ENCODE measurements around the gene POMT1.

The POMT1 gene

DNA sequence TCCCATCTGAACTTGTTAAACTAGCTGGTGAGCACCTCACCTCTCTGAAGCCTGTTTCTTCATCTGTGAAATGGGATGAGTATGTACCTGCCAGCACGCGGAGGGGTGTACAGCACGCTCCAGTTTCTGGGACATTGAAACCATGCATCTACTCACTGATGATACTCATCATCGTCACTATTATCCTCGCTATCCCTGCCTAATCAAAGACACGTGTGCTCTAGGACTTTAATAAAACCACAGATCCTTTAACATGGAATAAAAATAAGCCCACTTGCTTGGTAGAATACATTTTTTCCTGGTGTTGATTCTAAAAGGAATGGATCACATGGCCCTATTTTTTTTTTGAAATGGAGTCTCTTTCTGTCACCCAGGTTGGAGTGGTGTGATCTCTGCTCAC, 37.3 kb upstream of the POMT1 start:
- Histone ChIP-seq H3F3A (ENCODE audit: insufficient read depth) (0 out of 2 replicates have a peak, but pooled peaks cover 4% of the 10 kb centered on the region), H3K36me3 (ENCODE audit: low read length) (peaks cover 28% of the 10 kb centered on the region), H3K79me2 (ENCODE audit: insufficient read depth, low read length) (peaks cover 17% of the 10 kb centered on the region)

DNA sequence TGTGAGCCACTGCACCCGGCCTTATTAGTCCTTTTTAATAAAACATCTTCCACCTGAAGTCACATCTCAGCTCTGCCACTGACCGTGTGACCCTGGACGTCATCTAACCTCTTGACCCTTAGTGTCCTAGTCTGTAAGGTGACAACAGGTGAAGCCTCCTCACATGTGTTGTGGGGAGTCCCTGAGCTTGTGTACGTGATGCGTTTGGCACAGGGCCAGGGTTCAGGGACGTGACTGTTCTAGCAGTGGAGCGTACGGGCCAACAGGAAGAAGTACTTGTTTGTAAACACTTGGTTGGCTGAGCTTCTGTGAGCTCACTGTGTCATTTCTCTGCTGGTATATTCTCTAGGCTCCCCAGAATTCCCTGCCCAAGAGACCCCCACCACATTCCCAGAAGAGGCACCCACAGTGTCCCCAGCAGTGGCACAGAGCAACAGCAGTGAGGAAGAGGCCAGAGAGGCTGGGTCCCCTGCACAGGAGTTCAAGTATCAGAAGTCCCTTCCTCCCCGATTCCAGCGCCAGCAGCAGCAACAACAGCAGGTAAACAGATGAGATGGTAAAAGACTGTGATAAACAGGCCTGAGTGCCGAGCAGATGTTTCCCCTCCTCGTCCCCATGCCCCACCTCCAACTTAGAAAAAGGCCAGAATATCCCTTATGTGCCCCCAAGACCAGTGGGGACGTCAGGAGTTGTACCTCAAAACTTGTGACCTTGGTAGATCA, 35.3 kb upstream of the POMT1 start:
- Histone ChIP-seq H3K79me2 (ENCODE audit: insufficient read depth, low read length) (peaks cover 17% of the 10 kb centered on the region), H2AFZ (ENCODE audit: low read depth, low read length, severe bottlenecking) (no peak overlapping the region), H3K9ac (ENCODE audit: low read length) (no peak overlapping the region), H4K20me1 (ENCODE audit: low read depth, low read length) (peaks cover 3% of the 10 kb centered on the region; the same call in 1 of the 2 replicates), H3F3A (ENCODE audit: insufficient read depth) (peaks cover 14% of the 10 kb centered on the region; the same call in 1 of the 2 replicates), H3K4me2 (ENCODE audit: low read depth, low read length, poor library complexity, severe bottlenecking) (no peak overlapping the region), H3K36me3 (ENCODE audit: low read length) (peaks cover 31% of the 10 kb centered on the region), H3K9me3 (ENCODE audit: insufficient read depth, low read length) (no peaks in the 10 kb centered on the region), H3K27me3 (ENCODE audit: low read length) (no peaks in the 10 kb centered on the region), H3K4me3 (ENCODE audit: insufficient read depth, low read length, poor library complexity, severe bottlenecking) (no peak overlapping the region), H3K27ac (ENCODE audit: low read depth, low read length) (no peak overlapping the region), H3K9me2 (replicated peaks; ENCODE audit: insufficient read depth, low read length) (no peaks in the 10 kb centered on the region)
- TF ChIP-seq, protein P1, sequence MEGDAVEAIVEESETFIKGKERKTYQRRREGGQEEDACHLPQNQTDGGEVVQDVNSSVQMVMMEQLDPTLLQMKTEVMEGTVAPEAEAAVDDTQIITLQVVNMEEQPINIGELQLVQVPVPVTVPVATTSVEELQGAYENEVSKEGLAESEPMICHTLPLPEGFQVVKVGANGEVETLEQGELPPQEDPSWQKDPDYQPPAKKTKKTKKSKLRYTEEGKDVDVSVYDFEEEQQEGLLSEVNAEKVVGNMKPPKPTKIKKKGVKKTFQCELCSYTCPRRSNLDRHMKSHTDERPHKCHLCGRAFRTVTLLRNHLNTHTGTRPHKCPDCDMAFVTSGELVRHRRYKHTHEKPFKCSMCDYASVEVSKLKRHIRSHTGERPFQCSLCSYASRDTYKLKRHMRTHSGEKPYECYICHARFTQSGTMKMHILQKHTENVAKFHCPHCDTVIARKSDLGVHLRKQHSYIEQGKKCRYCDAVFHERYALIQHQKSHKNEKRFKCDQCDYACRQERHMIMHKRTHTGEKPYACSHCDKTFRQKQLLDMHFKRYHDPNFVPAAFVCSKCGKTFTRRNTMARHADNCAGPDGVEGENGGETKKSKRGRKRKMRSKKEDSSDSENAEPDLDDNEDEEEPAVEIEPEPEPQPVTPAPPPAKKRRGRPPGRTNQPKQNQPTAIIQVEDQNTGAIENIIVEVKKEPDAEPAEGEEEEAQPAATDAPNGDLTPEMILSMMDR (IDR thresholded peaks at IDR 0.05; ENCODE audit: insufficient read depth, low read length, poor library complexity, severe bottlenecking) = no peak
- no peak for TF ChIP-seq EZH2phosphoT487 (conservative IDR thresholded peaks at IDR 0.05; ENCODE audit: low read length)

More for the DNA sequence above, 37.3 kb upstream of the POMT1 start:
- no peak overlapping the region for H3K27ac ChIP-seq (ENCODE audit: low read depth, low read length)
- TF ChIP-seq EZH2phosphoT487 (conservative IDR thresholded peaks at IDR 0.05; ENCODE audit: low read length) = no peak
- TF ChIP-seq, protein P1 (IDR thresholded peaks at IDR 0.05; ENCODE audit: insufficient read depth, low read length, poor library complexity, severe bottlenecking) = no peak
- H3K27me3 ChIP-seq (ENCODE audit: low read length) = no peaks in the 10 kb centered on the region
- no peak overlapping the region for H2AFZ ChIP-seq (ENCODE audit: low read depth, low read length, severe bottlenecking)
- H3K4me2 ChIP-seq (ENCODE audit: low read depth, low read length, poor library complexity, severe bottlenecking) = no peak overlapping the region
- H4K20me1 ChIP-seq (ENCODE audit: low read depth, low read length) = peaks cover 3% of the 10 kb centered on the region; the same call in 1 of the 2 replicates
- H3K9me3 ChIP-seq (ENCODE audit: insufficient read depth, low read length) = no peaks in the 10 kb centered on the region
- H3K9ac ChIP-seq (ENCODE audit: low read length) = no peak overlapping the region
- no peak overlapping the region for H3K4me3 ChIP-seq (ENCODE audit: insufficient read depth, low read length, poor library complexity, severe bottlenecking)
- H3K9me2 ChIP-seq (replicated peaks; ENCODE audit: insufficient read depth, low read length) = no peaks in the 10 kb centered on the region

DNA sequence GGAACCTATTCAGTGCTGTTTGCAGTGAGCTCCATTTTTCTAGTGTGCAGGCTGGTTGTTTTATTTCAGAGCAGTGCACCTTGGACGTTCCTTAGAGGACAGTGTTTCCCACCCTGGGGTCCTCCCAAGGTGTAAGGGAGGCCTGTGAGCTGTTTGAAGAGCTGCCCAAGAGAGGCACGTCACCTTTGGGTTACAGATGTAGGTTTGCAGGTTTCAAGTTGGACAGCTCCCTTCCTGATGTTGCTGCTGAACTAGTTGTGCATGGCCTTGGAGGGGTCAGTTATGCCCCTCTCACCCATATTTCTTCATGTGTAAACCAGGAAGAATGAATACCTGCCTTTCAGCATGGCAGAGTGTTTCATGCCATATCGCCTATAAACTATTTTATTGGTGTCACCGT, 34.7 kb upstream of the POMT1 start:
- Histone ChIP-seq H3K79me2 (ENCODE audit: insufficient read depth, low read length) (peaks cover 17% of the 10 kb centered on the region), H3K4me3 (ENCODE audit: insufficient read depth, low read length, poor library complexity, severe bottlenecking) (no peak overlapping the region), H3K4me2 (ENCODE audit: low read depth, low read length, poor library complexity, severe bottlenecking) (no peak overlapping the region), H2AFZ (ENCODE audit: low read depth, low read length, severe bottlenecking) (no peak overlapping the region), H3K27me3 (ENCODE audit: low read length) (no peaks in the 10 kb centered on the region), H3K9me3 (ENCODE audit: insufficient read depth, low read length) (no peaks in the 10 kb centered on the region), H3K36me3 (ENCODE audit: low read length) (peaks cover 32% of the 10 kb centered on the region), H3K27ac (ENCODE audit: low read depth, low read length) (no peak overlapping the region), H3F3A (ENCODE audit: insufficient read depth) (peaks cover 13% of the 10 kb centered on the region; the same call in 1 of the 2 replicates), H3K9me2 (replicated peaks; ENCODE audit: insufficient read depth, low read length) (no peaks in the 10 kb centered on the region), H4K20me1 (ENCODE audit: low read depth, low read length) (peaks cover 3% of the 10 kb centered on the region; the same call in 1 of the 2 replicates), H3K9ac (ENCODE audit: low read length) (no peak overlapping the region)
- TF ChIP-seq, protein P1 (IDR thresholded peaks at IDR 0.05; ENCODE audit: insufficient read depth, low read length, poor library complexity, severe bottlenecking) = no peak
- TF ChIP-seq EZH2phosphoT487 (conservative IDR thresholded peaks at IDR 0.05; ENCODE audit: low read length) = no peak

Data from SU-DHL-6 (cell line).